ENCODE data around the gene THAP4. TPM values are rescaled to one million over a fixed set of nuclear protein-coding genes. Genes with fewer than 3 reads are reported as not detected.
"Not testable (repeated sequence)": the region's sequence is repeated elsewhere in the genome, so short reads cannot be mapped to it uniquely, and the experiment has no call there.

THAP4 gene
- total RNA-seq, 2 donors from 2014 or later, result 27.2 to 31.1 TPM

DNA sequence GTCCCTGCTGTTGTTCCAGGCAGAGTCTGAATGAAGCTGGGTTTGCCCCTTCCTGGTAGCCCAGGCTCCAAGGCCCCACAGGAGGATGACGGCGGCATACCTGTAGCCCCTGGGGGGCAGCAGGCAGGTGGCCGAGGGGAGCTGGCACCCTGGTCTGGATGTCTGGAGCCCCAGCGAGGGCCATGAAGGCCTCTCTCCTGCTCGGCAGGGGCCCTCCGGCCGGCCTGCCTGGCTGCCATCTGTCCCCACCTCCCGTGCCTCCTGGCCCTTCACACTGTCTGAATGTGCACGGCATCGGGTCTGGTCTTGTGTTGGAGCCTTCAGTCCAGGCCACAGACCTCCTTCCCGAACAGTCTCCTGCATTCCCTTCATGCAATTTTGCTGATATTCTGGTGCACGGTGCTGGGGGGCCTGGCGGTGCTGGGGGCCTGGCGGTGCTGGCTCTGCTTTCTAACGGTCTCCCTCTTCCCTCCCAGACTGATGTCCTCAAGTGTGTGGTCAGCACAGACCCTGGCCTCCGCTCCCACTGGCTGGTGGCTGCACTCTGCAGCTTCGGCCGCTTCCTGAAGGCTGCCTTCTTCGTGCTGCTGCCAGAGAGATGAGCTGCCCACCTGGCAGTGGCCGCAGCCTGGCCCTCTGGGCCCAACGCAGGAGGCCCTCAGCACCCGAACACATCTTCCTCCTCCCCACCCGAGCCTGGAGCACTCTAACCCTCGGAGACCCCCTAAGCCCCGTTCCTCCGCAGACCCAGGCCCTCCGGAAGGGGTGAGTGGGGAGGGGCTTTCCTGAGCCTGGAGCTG is 64.9 kb downstream of the THAP4 start:
- no peaks in the 10 kb centered on the region for H3K36me3 ChIP-seq
- H3K4me1 ChIP-seq (ENCODE audit: control insufficient read depth in 1 of 2, low read depth in 2 of 2), result no peaks in the 10 kb centered on the region
- ATAC-seq (ENCODE audit: insufficient number of reproducible peaks, low FRiP score, low read depth) (no peak), DNase-seq (ENCODE audit: low spot score) (no peak)
- H3K27ac ChIP-seq, result no peak overlapping the region
- no peaks in the 10 kb centered on the region for H3K27me3 ChIP-seq (replicated peaks; ENCODE audit: insufficient read depth)
- TF ChIP-seq, protein P1, sequence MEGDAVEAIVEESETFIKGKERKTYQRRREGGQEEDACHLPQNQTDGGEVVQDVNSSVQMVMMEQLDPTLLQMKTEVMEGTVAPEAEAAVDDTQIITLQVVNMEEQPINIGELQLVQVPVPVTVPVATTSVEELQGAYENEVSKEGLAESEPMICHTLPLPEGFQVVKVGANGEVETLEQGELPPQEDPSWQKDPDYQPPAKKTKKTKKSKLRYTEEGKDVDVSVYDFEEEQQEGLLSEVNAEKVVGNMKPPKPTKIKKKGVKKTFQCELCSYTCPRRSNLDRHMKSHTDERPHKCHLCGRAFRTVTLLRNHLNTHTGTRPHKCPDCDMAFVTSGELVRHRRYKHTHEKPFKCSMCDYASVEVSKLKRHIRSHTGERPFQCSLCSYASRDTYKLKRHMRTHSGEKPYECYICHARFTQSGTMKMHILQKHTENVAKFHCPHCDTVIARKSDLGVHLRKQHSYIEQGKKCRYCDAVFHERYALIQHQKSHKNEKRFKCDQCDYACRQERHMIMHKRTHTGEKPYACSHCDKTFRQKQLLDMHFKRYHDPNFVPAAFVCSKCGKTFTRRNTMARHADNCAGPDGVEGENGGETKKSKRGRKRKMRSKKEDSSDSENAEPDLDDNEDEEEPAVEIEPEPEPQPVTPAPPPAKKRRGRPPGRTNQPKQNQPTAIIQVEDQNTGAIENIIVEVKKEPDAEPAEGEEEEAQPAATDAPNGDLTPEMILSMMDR (IDR thresholded peaks at IDR 0.05), result no peak
- H3K4me3 ChIP-seq, result no peak overlapping the region
- no peaks in the 10 kb centered on the region for H3K9me3 ChIP-seq

DNA sequence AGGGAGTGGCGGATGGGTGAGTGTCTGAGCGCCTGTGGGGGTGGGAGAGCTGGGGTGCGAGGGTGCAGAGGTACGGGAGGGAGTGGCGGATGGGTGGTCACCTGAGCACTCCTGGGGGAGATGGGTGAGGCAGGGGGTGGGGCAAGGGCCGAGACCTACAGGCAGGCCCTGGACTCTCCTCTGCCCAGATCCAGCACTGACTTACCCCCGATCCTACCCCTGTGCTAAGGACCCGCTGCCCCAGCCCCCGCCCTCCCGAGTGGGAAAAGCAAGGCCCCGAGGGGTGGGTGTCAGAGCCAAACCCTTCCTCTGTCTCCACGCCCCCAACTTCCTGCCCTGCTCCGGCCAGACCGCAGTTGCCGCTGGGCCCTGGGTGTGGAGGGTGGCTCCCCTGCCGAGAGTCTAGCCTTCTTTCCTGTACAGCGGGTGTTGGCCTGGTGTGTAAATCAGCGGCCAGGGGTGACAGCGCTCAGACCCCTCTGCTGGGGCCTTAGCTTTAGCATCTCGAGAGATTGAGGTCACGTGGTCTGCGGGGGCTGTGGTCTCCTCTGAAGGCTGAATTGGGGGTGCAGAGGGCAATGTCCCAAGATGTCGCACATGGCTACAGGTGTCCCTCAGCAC is 65.9 kb downstream of the THAP4 start:
- Histone ChIP-seq H3K27ac (no peak overlapping the region), H3K4me1 (ENCODE audit: control insufficient read depth in 1 of 2, low read depth in 2 of 2) (no peaks in the 10 kb centered on the region), H3K4me3 (no peak overlapping the region), H3K27me3 (replicated peaks; ENCODE audit: insufficient read depth) (no peaks in the 10 kb centered on the region), H3K36me3 (no peaks in the 10 kb centered on the region), H3K9me3 (no peaks in the 10 kb centered on the region)
- DNase-seq (ENCODE audit: low spot score) (no peak), ATAC-seq (ENCODE audit: insufficient number of reproducible peaks, low FRiP score, low read depth) (no peak)
- TF ChIP-seq, protein P1 (IDR thresholded peaks at IDR 0.05), result no peak

DNA sequence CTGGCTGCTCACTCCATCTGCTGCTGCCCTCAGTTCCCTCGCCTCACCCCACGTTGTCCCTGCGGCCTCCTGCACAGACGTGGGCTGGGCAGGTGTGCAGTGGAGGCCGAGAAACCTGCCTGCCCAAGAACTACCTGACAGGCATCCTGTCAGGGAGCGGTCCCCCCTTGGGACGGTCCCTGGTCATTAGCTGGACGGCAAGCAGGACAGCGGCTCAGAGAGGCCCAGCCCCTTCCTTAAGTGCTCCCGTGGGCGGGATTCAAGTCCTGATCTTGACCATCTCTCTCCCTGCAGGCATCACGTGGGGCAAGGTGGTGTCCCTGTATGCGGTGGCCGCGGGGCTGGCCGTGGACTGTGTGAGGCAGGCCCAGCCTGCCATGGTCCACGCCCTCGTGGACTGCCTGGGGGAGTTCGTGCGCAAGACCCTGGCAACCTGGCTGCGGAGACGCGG is 67.1 kb downstream of the THAP4 start:
- Histone ChIP-seq H3K9me3 (no peaks in the 10 kb centered on the region), H3K27me3 (replicated peaks; ENCODE audit: insufficient read depth) (no peaks in the 10 kb centered on the region), H3K4me3 (no peak overlapping the region), H3K4me1 (ENCODE audit: control insufficient read depth in 1 of 2, low read depth in 2 of 2) (no peaks in the 10 kb centered on the region), H3K27ac (no peak overlapping the region), H3K36me3 (no peaks in the 10 kb centered on the region)
- ATAC-seq (ENCODE audit: insufficient number of reproducible peaks, low FRiP score, low read depth) (no peak), DNase-seq (ENCODE audit: low spot score) (no peak)
- TF ChIP-seq, protein P1 (IDR thresholded peaks at IDR 0.05), result no peak

DNA sequence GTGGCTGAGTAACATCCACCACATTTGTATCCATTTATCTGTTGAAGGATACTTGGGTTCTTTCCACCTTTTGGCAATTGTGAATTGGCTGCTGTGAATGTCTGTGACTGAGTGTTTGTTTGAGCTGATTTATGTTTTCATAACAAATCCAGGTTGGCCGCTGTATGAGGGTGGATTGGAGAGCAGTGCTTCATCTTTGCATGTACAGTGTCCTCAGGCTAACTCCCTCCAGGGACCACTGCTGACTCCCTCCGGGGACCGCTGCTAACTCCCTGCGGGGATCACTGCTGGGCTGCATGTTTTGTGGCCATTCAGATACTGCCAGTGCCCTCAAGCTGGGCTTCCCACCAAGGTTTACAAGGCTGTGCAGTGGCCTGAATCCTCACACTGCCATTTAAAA is 68.2 kb downstream of the THAP4 start:
- no peak overlapping the region for H3K27ac ChIP-seq
- TF ChIP-seq, protein P1 (IDR thresholded peaks at IDR 0.05), result no peak
- H3K4me1 ChIP-seq (ENCODE audit: control insufficient read depth in 1 of 2, low read depth in 2 of 2), result no peaks in the 10 kb centered on the region
- H3K9me3 ChIP-seq, result no peaks in the 10 kb centered on the region
- no peak for ATAC-seq (ENCODE audit: insufficient number of reproducible peaks, low FRiP score, low read depth)
- DNase-seq (ENCODE audit: low spot score), result no peak
- H3K27me3 ChIP-seq (replicated peaks; ENCODE audit: insufficient read depth), result no peaks in the 10 kb centered on the region
- H3K36me3 ChIP-seq, result no peaks in the 10 kb centered on the region
- no peak overlapping the region for H3K4me3 ChIP-seq

DNA sequence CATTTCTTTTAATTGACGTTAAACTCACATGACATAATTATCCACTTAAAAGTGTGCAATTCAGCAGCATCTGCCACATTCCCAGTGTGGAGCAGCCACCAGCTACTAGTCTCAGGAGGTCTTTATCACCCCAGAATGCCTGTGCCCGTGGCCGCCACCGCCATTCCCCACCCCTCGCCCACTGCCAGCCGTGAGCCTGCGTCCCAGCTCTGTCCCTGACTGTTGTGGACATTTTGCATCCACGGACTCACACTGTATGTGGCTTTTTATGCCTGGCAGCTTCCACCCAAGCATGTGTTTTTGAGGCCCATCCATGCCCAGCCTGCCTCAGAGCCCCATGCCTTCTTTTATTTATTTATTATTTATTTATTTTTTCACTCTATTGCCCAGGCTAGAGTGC is 69.2 kb downstream of the THAP4 start:
- no peaks in the 10 kb centered on the region for H3K4me1 ChIP-seq (ENCODE audit: control insufficient read depth in 1 of 2, low read depth in 2 of 2)
- DNase-seq (ENCODE audit: low spot score) (no peak), ATAC-seq (ENCODE audit: insufficient number of reproducible peaks, low FRiP score, low read depth) (no peak)
- no peak overlapping the region for H3K27ac ChIP-seq
- H3K9me3 ChIP-seq, result no peaks in the 10 kb centered on the region
- TF ChIP-seq, protein P1 (IDR thresholded peaks at IDR 0.05), result no peak
- H3K4me3 ChIP-seq, result no peak overlapping the region
- H3K27me3 ChIP-seq (replicated peaks; ENCODE audit: insufficient read depth), result no peaks in the 10 kb centered on the region
- no peaks in the 10 kb centered on the region for H3K36me3 ChIP-seq

DNA sequence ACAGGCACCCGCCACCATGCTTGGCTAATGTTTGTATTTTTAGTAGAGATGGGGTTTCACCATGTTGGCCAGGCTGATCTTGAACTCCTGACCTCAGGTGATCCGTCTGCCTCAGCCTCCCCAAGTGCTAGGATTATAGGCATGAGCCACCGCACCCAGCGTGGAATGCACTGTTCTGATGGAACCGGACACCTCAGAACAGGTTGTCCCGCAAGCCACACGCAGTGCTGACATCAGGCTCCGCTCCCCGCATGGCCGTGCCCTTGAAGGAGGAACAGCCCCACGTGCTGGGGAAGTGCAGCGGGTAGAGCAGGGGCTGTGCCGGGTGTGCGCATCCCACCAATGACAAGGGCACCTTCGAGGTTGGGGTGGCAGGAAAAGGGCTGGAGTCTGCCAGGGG is 69.7 kb downstream of the THAP4 start:
- not testable (repeated sequence) for H3K9me3 ChIP-seq; H3K36me3 ChIP-seq; ATAC-seq (ENCODE audit: insufficient number of reproducible peaks, low FRiP score, low read depth); H3K4me3 ChIP-seq; H3K4me1 ChIP-seq (ENCODE audit: control insufficient read depth in 1 of 2, low read depth in 2 of 2); H3K27me3 ChIP-seq (replicated peaks; ENCODE audit: insufficient read depth); DNase-seq (ENCODE audit: low spot score); H3K27ac ChIP-seq

All from thoracic aorta (tissue), 2 donors.